ENCODE results near the gene HMCN2.
"Not testable (repeated sequence)": the region's sequence is repeated elsewhere in the genome, so short reads cannot be mapped to it uniquely, and the experiment has no call there.

The HMCN2 gene

GRCh38 chr9:130387905-130388304, 122.3 kb downstream of the HMCN2 start:
- no peak for DNase-seq (ENCODE audit: low read depth in 2 of 2)

GRCh38 chr9:130390390-130390789, 124.8 kb downstream of the HMCN2 start:
- no peak for DNase-seq (ENCODE audit: low read depth in 2 of 2)

- no peak for DNase-seq (ENCODE audit: low read depth in 2 of 2)
These were observed 125.4 kb downstream of the HMCN2 start for GRCh38 chr9:130390986-130391385.

GRCh38 chr9:130391866-130392265, 126.3 kb downstream of the HMCN2 start:
- DNase-seq (ENCODE audit: low read depth in 2 of 2), result no peak

- no peak for DNase-seq (ENCODE audit: low read depth in 2 of 2)
These were observed 128.1 kb downstream of the HMCN2 start for GRCh38 chr9:130393681-130394071.

- DNase-seq (ENCODE audit: low read depth in 2 of 2), result no peak
These were observed 128.8 kb downstream of the HMCN2 start for GRCh38 chr9:130394320-130394719.

GRCh38 chr9:130394814-130395470, 129.4 kb downstream of the HMCN2 start:
- no peak for DNase-seq (ENCODE audit: low read depth in 2 of 2)

- DNase-seq (ENCODE audit: low read depth in 2 of 2), result no peak
These were observed 130.4 kb downstream of the HMCN2 start for GRCh38 chr9:130395810-130396435.

GRCh38 chr9:130396581-130396980, 131.0 kb downstream of the HMCN2 start:
- no peak for DNase-seq (ENCODE audit: low read depth in 2 of 2)

GRCh38 chr9:130398487-130399240, 133.1 kb downstream of the HMCN2 start:
- no peak for DNase-seq (ENCODE audit: low read depth in 2 of 2)

- DNase-seq (ENCODE audit: low read depth in 2 of 2), result no peak
These were observed 134.2 kb downstream of the HMCN2 start for GRCh38 chr9:130399768-130400167.

GRCh38 chr9:130400870-130401269, 135.3 kb downstream of the HMCN2 start:
- no peak for DNase-seq (ENCODE audit: low read depth in 2 of 2)

- DNase-seq (ENCODE audit: low read depth in 2 of 2), result not testable (repeated sequence)
These were observed 136.2 kb downstream of the HMCN2 start for GRCh38 chr9:130401742-130402141.

- DNase-seq (ENCODE audit: low read depth in 2 of 2), result no peak
These were observed 136.7 kb downstream of the HMCN2 start for GRCh38 chr9:130402243-130402642.

- no peak for DNase-seq (ENCODE audit: low read depth in 2 of 2)
These were observed 137.3 kb downstream of the HMCN2 start for GRCh38 chr9:130402645-130403440.

- no peak for DNase-seq (ENCODE audit: low read depth in 2 of 2)
These were observed 140.2 kb downstream of the HMCN2 start for GRCh38 chr9:130405657-130406257.

GRCh38 chr9:130406278-130406895, 140.8 kb downstream of the HMCN2 start:
- DNase-seq (ENCODE audit: low read depth in 2 of 2), result no peak

- no peak for DNase-seq (ENCODE audit: low read depth in 2 of 2)
These were observed 142.5 kb downstream of the HMCN2 start for GRCh38 chr9:130407916-130408663.

GRCh38 chr9:130408669-130409068, 143.1 kb downstream of the HMCN2 start:
- no peak for DNase-seq (ENCODE audit: low read depth in 2 of 2)

GRCh38 chr9:130409246-130409645, 143.7 kb downstream of the HMCN2 start:
- DNase-seq (ENCODE audit: low read depth in 2 of 2), result no peak

- DNase-seq (ENCODE audit: low read depth in 2 of 2), result no peak
These were observed 144.9 kb downstream of the HMCN2 start for GRCh38 chr9:130410443-130410842.

All from activated CD4-positive, alpha-beta T cell treated with anti-CD3 and anti-CD28 coated beads for 24 hours (primary cell).